ENCODE measurements around the gene GNGT1.

Gene GNGT1

GRCh38 chr7:93941945-93942344, 35.6 kb downstream of the GNGT1 start:
- TF ChIP-seq CTCF (IDR thresholded peaks at IDR 0.05): no peak

- no peak for TF ChIP-seq CTCF (IDR thresholded peaks at IDR 0.05)
Measured at GRCh38 chr7:93943816-93944540, 37.6 kb downstream of the GNGT1 start.

- no peak for TF ChIP-seq CTCF (IDR thresholded peaks at IDR 0.05)
Measured at GRCh38 chr7:93944673-93945072, 38.3 kb downstream of the GNGT1 start.

GRCh38 chr7:93945083-93945482, 38.7 kb downstream of the GNGT1 start:
- TF ChIP-seq CTCF (IDR thresholded peaks at IDR 0.05): no peak

- no peak for TF ChIP-seq CTCF (IDR thresholded peaks at IDR 0.05)
Measured at GRCh38 chr7:93945756-93946535, 39.6 kb downstream of the GNGT1 start.

- TF ChIP-seq CTCF (IDR thresholded peaks at IDR 0.05): no peak
Measured at GRCh38 chr7:93948106-93948505, 41.7 kb downstream of the GNGT1 start.

- no peak for TF ChIP-seq CTCF (IDR thresholded peaks at IDR 0.05)
Measured at GRCh38 chr7:93948873-93949272, 42.5 kb downstream of the GNGT1 start.

Data from LNCAP (cell line).